SU-DHL-6 (cell line): Measurements from ENCODE around the gene SPSB1.

ENCODE experiments used
- H2AFZ ChIP-seq: fragments of 200-600 bp; sonication (generic); 2 replicates; pipeline ENCODE4 v1.6.1; 2014; ENCODE audit warnings: low read depth, mild to moderate bottlenecking, moderate library complexity, mixed read lengths, antibody characterized with exemption, low read length; ENCODE audit not compliant: severe bottlenecking
- H3F3A ChIP-seq: fragments of 200-600 bp; shearing (Covaris generic); 2 replicates; pipeline ENCODE4 v1.6.0; 2016; ENCODE audit warnings: antibody characterized with exemption, mild to moderate bottlenecking; ENCODE audit not compliant: insufficient read depth
- H3K27ac ChIP-seq: fragments of 200-600 bp; sonication (generic); 2 replicates; pipeline ENCODE4 v1.5.1; 2016; ENCODE audit warnings: low read depth, mild to moderate bottlenecking, low read length, moderate library complexity, mixed read lengths
- H3K27me3 ChIP-seq: fragments of 200-600 bp; sonication (generic), shearing (Covaris generic); 2 replicates; pipeline ENCODE4 v1.6.0; 2014; ENCODE audit warnings: mild to moderate bottlenecking, low read length
- H3K36me3 ChIP-seq: fragments of 200-600 bp; sonication (generic); 2 replicates; pipeline ENCODE4 v1.6.1; 2014; ENCODE audit warnings: mild to moderate bottlenecking, low read length, mixed read lengths
- H3K4me2 ChIP-seq: fragments of 300-600, 200-600 bp; shearing (Covaris generic), sonication (generic); 2 replicates; pipeline ENCODE4 v1.6.0; 2014; ENCODE audit warnings: low read length, low read depth, mild to moderate bottlenecking; ENCODE audit not compliant: poor library complexity, severe bottlenecking
- H3K4me3 ChIP-seq: fragments of 200-600 bp; sonication (generic); 2 replicates; pipeline ENCODE4 v1.5.1; 2014; ENCODE audit warnings: antibody characterized with exemption, low read length, mild to moderate bottlenecking, mixed read lengths; ENCODE audit not compliant: insufficient read depth, poor library complexity, severe bottlenecking
- H3K79me2 ChIP-seq: fragments of 200-600 bp; sonication (generic); 2 replicates; pipeline ENCODE4 v1.6.1; 2014; ENCODE audit warnings: mild to moderate bottlenecking, low read length, moderate library complexity; ENCODE audit not compliant: insufficient read depth
- H3K9ac ChIP-seq: fragments of 200-600 bp; sonication (generic); 2 replicates; pipeline ENCODE4 v1.7.0; 2014; ENCODE audit warnings: mild to moderate bottlenecking, low read length
- H3K9me2 ChIP-seq: fragments of 200-600 bp; sonication (generic); replicated peaks from 2 replicates; pipeline ENCODE4 v1.6.1; 2014; ENCODE audit warnings: low read length; ENCODE audit not compliant: insufficient read depth
- H3K9me3 ChIP-seq: fragments of 200-600 bp; sonication (generic); 2 replicates; pipeline ENCODE4 v1.6.1; 2014; ENCODE audit warnings: low read length, mixed read lengths; ENCODE audit not compliant: insufficient read depth
- H4K20me1 ChIP-seq: fragments of 200-600 bp; sonication (generic); 2 replicates; pipeline ENCODE4 v1.6.1; 2014; ENCODE audit warnings: low read depth, mild to moderate bottlenecking, antibody characterized with exemption, low read length, moderate library complexity, mixed read lengths
- EZH2phosphoT487 ChIP-seq: fragments of 200-600 bp; sonication (generic), shearing (Covaris generic); conservative IDR thresholded peaks from 2 replicates; pipeline ENCODE4 v1.6.1; 2018; ENCODE audit warnings: mild to moderate bottlenecking, antibody characterized with exemption, low read length, moderate library complexity, mixed read lengths
- TF ChIP-seq, protein P1 (sequence below): fragments of 200-600 bp; sonication (generic); IDR thresholded peaks from one replicate; pipeline ENCODE4 v1.5.1; 2017; ENCODE audit warnings: antibody characterized with exemption, mild to moderate bottlenecking, low read length, moderate library complexity; ENCODE audit not compliant: insufficient read depth, poor library complexity, severe bottlenecking

SPSB1 gene

DNA sequence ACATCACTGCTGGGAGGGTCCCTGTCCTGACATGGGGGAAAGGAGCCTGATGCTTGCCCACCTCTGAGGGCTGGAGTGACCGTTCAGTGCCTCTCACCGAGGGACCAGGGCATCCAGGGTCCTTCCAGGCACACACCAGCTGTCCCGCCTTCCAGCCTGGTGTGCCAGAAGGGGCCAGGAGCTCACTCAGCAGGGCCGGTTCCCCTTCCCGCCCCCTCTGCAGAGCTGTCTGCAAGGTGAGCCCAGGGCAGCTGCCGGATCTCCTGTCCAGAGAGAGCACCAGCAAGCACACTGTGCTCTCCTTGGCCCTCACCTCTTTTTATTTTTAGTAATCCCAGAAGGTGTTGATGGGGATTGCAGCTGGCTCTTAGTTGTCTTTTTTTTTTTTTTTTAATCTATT is 41.2 kb upstream of the SPSB1 start:
- Histone ChIP-seq H3K79me2 (no peaks in the 10 kb centered on the region), H3K36me3 (no peaks in the 10 kb centered on the region), H3K4me3 (no peak overlapping the region), H2AFZ (no peak overlapping the region), H3K9me3 (no peaks in the 10 kb centered on the region), H3K27ac (no peak overlapping the region), H3K27me3 (no peaks in the 10 kb centered on the region), H3K9ac (no peak overlapping the region), H3K9me2 (no peaks in the 10 kb centered on the region), H4K20me1 (no peaks in the 10 kb centered on the region), H3F3A (no peaks in the 10 kb centered on the region), H3K4me2 (no peak overlapping the region)
- TF ChIP-seq, protein P1, sequence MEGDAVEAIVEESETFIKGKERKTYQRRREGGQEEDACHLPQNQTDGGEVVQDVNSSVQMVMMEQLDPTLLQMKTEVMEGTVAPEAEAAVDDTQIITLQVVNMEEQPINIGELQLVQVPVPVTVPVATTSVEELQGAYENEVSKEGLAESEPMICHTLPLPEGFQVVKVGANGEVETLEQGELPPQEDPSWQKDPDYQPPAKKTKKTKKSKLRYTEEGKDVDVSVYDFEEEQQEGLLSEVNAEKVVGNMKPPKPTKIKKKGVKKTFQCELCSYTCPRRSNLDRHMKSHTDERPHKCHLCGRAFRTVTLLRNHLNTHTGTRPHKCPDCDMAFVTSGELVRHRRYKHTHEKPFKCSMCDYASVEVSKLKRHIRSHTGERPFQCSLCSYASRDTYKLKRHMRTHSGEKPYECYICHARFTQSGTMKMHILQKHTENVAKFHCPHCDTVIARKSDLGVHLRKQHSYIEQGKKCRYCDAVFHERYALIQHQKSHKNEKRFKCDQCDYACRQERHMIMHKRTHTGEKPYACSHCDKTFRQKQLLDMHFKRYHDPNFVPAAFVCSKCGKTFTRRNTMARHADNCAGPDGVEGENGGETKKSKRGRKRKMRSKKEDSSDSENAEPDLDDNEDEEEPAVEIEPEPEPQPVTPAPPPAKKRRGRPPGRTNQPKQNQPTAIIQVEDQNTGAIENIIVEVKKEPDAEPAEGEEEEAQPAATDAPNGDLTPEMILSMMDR = no peak

DNA sequence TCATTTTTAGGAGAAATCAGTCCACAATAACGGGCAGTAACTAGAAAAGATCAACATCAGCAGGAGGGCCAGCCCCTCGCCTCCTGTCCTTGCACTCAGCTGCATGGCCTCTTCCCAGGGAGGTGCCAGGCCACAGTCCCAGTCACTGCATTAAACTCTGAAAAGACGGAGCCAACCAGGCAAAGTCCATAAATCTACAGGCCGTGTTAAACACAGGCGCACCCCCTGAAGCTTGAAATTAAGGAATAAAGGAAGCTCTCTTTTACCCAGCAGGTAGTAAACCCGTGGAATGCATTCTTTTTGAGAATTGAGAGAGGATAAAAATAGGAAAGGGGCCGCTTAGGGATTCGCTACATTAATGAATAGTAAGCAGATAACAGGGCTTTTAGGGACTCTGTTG is 39.7 kb upstream of the SPSB1 start:
- Histone ChIP-seq H3F3A (no peaks in the 10 kb centered on the region), H2AFZ (no peak overlapping the region), H3K9ac (no peak overlapping the region), H4K20me1 (no peaks in the 10 kb centered on the region), H3K79me2 (no peaks in the 10 kb centered on the region), H3K36me3 (no peaks in the 10 kb centered on the region), H3K9me3 (no peaks in the 10 kb centered on the region), H3K27ac (no peak overlapping the region), H3K4me2 (no peak overlapping the region), H3K27me3 (no peaks in the 10 kb centered on the region), H3K9me2 (no peaks in the 10 kb centered on the region), H3K4me3 (no peak overlapping the region)
- TF ChIP-seq, protein P1 = no peak
- TF ChIP-seq EZH2phosphoT487 = no peak

DNA sequence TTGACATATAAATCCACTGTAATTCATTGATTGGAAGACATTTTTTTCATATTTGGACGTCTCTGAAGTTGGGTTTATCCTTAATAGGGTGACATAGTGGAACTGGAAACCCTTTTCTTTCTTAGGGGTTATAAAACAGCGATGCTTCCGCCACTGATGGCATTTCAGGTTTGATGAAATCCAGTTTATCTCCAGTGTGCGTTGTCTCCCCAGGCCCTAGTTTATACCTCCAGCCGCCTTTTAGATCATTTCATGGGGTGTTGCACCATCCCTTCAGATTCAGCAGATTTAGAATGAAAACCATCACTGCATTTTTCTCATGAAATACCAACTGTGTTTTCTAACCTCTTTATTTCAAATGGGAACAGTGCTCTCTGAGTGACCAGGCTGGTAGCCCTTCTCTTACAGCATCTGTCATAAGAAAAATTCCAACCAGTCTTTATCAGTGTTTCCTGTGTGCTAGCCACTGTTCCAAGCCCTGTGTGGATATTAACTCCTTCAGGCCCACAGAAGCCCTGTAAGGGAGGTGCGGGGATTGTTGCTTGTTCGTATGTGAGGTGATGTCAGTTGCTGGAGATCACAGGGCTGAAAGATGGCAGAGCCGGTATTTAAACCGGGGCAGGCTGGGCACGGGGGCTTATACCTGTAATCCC is 39.1 kb upstream of the SPSB1 start:
- no peak overlapping the region for H3K27ac ChIP-seq
- no peaks in the 10 kb centered on the region for H3K36me3 ChIP-seq
- peaks cover 5% of the 10 kb centered on the region; the same call in 1 of the 2 replicates for H3K9me3 ChIP-seq
- H4K20me1 ChIP-seq = no peaks in the 10 kb centered on the region
- TF ChIP-seq, protein P1 = no peak
- TF ChIP-seq EZH2phosphoT487 = no peak
- 0 out of 2 replicates have a peak, but pooled peaks cover 4% of the 10 kb centered on the region for H3F3A ChIP-seq
- no peak overlapping the region for H3K4me2 ChIP-seq
- no peaks in the 10 kb centered on the region for H3K27me3 ChIP-seq
- H3K9me2 ChIP-seq = no peaks in the 10 kb centered on the region
- no peak overlapping the region for H3K4me3 ChIP-seq
- H2AFZ ChIP-seq = no peak overlapping the region
- H3K9ac ChIP-seq = no peak overlapping the region
- no peaks in the 10 kb centered on the region for H3K79me2 ChIP-seq
